Left lung (tissue), 10 donors: ENCODE results near the gene SLC9A5. TPM values are rescaled to one million over a fixed set of nuclear protein-coding genes. Genes with fewer than 3 reads are reported as not detected.

Experiments used
- ATAC-seq: fragments of 200-7000 bp; cut with Tn5 transposase; one replicate; pipeline ENCODE4 v1.9.1; 2020; ENCODE audit warnings: moderate library complexity
- DNase-seq, 4 donors: peaks; one replicate each; pipeline ENCODE4 v3.0.0-alpha.2; 2013 to 2020
- H3K27ac ChIP-seq, 2 donors: fragments of 200-600 bp; sonication (generic) in 1 of 2; one replicate each; pipeline versions ENCODE4 v1.5.0 to v1.8.0; 2020 to 2021
- H3K27me3 ChIP-seq, 2 donors: fragments of 200-600 bp; sonication (generic) in 1 of 2; one replicate each; pipeline versions ENCODE4 v1.5.0 to v1.8.0; 2020 to 2021
- H3K36me3 ChIP-seq, 2 donors: fragments of 200-600 bp; sonication (generic) in 1 of 2; one replicate each; pipeline versions ENCODE4 v1.5.0 to v1.8.0; 2020 to 2021
- H3K4me1 ChIP-seq, 2 donors: fragments of 200-600 bp; one replicate each; pipeline ENCODE4 v1.8.0; 2021
- H3K4me3 ChIP-seq, 2 donors: fragments of 200-600 bp; sonication (generic) in 1 of 2; one replicate each; pipeline versions ENCODE4 v1.5.0 to v1.8.0; 2020 to 2021; ENCODE audit warnings: mild to moderate bottlenecking in 1 of 2
- H3K9me3 ChIP-seq, 2 donors: fragments of 200-600 bp; sonication (generic) in 1 of 2; one replicate each; pipeline versions ENCODE4 v1.5.0 to v1.8.0; 2020 to 2021
- intact Hi-C, 2 donors: fragments of 100-400 bp; cut with DNase I; formaldehyde crosslinking; loops; one replicate each; pipeline versions ENCODE4 v1.11.2 to v1.14.2; 2022
- polyA plus RNA-seq, 6 donors: library from polyadenylated mRNA; unstranded; fragments of 120-200 nt; gene quantifications; one replicate each; pipeline ENCODE4 v1.2.1, GENCODE V29; 2013; ENCODE audit not compliant: insufficient read length in 6 of 6
- total RNA-seq, 2 donors: library from RNA; stranded (reverse); fragmentation: NEBNext Ultra II Directional; extraction: Animal tissue kit (Norgen Biotek cat#: 25700); gene quantifications; one replicate each; pipeline ENCODE4 v1.2.1, GENCODE V29; 2021
- TF ChIP-seq, protein P1 (sequence below), 2 donors: fragments of 200-600 bp; sonication (generic) in 1 of 2; IDR thresholded peaks; one replicate each; pipeline versions ENCODE4 v1.5.0 to v1.8.0; 2021; ENCODE audit warnings: antibody characterized with exemption in 2 of 2
- donor health status: DM: no; HTN: yes; CAD: no.
- donor health status: DM: no; HTN: no; CAD: no.

SLC9A5 gene
- total and polyA plus RNA-seq, 8 donors, result 3.2 to 26.1 (median 20.9) TPM

DNA sequence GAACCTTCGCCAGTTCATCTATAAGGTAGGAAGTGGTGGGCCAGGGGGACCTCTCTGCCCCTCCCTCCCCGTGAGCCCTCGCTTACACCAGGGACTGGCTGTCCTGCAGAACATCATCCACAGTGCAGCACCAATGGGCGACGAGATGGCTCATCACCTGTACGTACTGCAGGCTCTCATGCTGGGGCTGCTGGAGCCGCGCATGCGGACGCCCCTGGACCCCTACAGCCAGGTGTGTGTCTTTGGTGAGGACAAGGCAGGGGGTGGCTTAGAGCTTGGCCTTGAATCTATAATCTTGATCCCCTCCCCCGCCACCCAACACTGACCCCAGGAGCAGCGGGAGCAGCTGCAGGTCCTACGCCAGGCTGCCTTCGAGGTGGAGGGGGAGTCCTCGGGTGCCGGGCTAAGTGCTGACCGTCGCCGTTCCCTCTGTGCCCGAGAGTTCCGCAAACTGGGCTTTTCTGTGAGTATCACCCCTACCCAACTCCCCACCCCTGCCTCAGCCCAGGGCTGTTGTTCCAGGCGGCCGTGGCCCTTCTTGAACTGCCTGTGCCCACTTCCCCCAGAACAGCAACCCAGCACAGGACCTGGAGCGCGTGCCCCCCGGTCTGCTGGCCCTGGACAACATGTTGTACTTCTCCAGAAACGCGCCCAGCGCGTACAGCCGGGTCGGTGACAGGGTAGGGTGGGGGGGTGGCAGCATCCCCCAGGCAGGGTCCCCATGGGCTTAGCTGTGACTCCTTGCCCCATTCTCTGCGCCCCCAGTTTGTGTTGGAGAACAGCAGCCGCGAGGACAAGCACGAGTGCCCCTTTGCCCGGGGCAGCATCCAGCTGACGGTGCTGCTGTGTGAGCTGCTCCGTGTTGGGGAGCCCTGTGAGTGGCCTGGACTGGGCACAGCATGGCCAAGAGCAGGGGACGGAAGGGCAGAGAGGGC, 47.1 kb upstream of the SLC9A5 start:
- DNase-seq (peak in 1 of 4 donors; percentile 67), ATAC-seq (no peak)
- no peaks in the 10 kb centered on the region for H3K27me3 ChIP-seq
- intact Hi-C loops, result no loop called here
- no peak overlapping the region for H3K27ac ChIP-seq
- no peaks in the 10 kb centered on the region for H3K9me3 ChIP-seq
- no peak overlapping the region for H3K4me3 ChIP-seq
- peaks cover 3 to 25% of the 10 kb centered on the region in 2 donors for H3K4me1 ChIP-seq
- H3K36me3 ChIP-seq, result peaks cover 0 to 87% of the 10 kb centered on the region in 2 donors
- TF ChIP-seq, protein P1, sequence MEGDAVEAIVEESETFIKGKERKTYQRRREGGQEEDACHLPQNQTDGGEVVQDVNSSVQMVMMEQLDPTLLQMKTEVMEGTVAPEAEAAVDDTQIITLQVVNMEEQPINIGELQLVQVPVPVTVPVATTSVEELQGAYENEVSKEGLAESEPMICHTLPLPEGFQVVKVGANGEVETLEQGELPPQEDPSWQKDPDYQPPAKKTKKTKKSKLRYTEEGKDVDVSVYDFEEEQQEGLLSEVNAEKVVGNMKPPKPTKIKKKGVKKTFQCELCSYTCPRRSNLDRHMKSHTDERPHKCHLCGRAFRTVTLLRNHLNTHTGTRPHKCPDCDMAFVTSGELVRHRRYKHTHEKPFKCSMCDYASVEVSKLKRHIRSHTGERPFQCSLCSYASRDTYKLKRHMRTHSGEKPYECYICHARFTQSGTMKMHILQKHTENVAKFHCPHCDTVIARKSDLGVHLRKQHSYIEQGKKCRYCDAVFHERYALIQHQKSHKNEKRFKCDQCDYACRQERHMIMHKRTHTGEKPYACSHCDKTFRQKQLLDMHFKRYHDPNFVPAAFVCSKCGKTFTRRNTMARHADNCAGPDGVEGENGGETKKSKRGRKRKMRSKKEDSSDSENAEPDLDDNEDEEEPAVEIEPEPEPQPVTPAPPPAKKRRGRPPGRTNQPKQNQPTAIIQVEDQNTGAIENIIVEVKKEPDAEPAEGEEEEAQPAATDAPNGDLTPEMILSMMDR (IDR thresholded peaks at IDR 0.05), result no peak

DNA sequence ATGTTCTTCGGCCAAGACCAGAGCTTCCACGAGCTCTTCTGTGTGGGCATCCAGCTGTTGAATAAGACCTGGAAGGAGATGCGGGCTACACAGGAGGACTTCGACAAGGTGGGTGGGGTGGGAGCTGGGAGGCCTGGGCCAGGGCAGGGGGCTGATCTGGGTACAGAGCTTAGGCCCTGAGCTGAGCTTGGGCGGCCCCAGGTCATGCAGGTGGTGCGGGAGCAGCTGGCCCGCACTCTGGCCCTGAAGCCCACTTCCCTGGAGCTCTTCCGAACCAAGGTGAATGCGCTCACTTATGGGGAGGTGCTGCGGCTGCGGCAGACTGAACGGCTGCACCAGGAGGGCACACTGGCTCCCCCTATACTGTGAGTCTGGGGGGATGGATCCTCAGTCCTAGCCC, 46.4 kb upstream of the SLC9A5 start:
- H3K4me1 ChIP-seq, result peaks cover 3 to 17% of the 10 kb centered on the region in 2 donors
- peaks cover 0 to 86% of the 10 kb centered on the region in 2 donors for H3K36me3 ChIP-seq
- DNase-seq (peak in 1 of 4 donors; percentile 62), ATAC-seq (no peak)
- H3K27ac ChIP-seq, result no peak overlapping the region
- intact Hi-C loops, result no loop called here
- TF ChIP-seq, protein P1 (IDR thresholded peaks at IDR 0.05), result no peak
- H3K9me3 ChIP-seq, result no peaks in the 10 kb centered on the region
- no peaks in the 10 kb centered on the region for H3K27me3 ChIP-seq
- no peak overlapping the region for H3K4me3 ChIP-seq

DNA sequence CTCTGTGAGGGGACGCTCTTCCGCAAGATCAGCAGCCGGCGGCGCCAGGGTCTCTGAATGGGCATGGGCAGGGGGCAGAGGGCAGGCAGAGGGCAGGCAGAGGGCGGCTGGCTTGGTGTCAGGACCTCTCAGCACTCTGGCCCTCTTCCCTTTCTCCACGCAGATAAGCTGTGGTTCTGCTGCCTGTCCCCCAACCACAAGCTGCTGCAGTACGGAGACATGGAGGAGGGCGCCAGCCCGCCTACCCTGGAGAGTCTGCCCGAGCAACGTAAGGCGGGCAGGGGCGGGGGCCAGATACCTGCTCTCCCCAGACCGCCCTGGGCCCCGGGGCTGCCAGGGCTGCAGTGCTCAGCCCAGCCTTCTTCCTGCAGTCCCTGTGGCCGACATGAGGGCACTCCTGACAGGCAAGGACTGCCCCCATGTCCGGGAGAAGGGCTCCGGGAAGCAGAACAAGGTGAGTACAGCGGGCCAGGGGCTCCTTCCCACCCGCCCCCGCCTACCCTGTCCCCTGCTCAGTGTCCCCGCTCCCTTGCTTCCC, 45.8 kb upstream of the SLC9A5 start:
- TF ChIP-seq, protein P1 (IDR thresholded peaks at IDR 0.05), result no peak

DNA sequence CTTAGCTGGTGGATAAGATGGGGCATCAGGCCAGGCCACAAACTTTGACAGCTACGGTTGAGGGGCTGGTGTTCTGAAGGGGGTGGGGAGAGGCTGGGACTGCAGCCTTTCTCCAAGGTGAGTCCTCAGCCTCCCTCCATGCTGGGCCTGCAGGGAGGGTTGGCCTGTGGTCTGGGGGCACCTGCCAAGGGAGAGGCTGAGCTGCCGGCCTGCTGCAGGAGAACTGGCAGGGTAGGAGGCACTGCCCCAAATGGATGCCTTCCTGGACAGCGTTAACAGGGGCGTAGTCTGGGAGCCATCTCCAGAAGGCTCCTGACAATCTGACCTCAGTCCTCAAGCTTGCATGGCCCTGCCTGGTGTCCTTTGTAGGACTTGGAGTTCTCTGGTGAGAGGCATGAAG, 44.7 kb upstream of the SLC9A5 start:
- Histone ChIP-seq H3K27ac (no peak overlapping the region), H3K36me3 (peaks cover 0 to 71% of the 10 kb centered on the region in 2 donors), H3K27me3 (no peaks in the 10 kb centered on the region), H3K4me3 (no peak overlapping the region), H3K4me1 (peaks cover 0 to 3% of the 10 kb centered on the region in 2 donors), H3K9me3 (no peaks in the 10 kb centered on the region)
- peak in 1 of 4 donors; percentile 44 for DNase-seq
- TF ChIP-seq, protein P1 (IDR thresholded peaks at IDR 0.05), result no peak
- intact Hi-C loops, result no loop called here
- no peak for ATAC-seq

More for the DNA sequence above, 45.8 kb upstream of the SLC9A5 start:
- H3K27me3 ChIP-seq, result no peaks in the 10 kb centered on the region
- peak in 1 of 4 donors; percentile 76 for DNase-seq
- peaks cover 0 to 81% of the 10 kb centered on the region in 2 donors for H3K36me3 ChIP-seq
- intact Hi-C loops, result no loop called here
- H3K4me1 ChIP-seq, result peaks cover 3 to 12% of the 10 kb centered on the region in 2 donors
- no peak overlapping the region for H3K27ac ChIP-seq
- ATAC-seq, result no peak
- H3K4me3 ChIP-seq, result no peak overlapping the region
- H3K9me3 ChIP-seq, result no peaks in the 10 kb centered on the region
